Psoas muscle (tissue), 8 donors: ENCODE results near the gene PPP1R12B. TPM values are rescaled to one million over a fixed set of nuclear protein-coding genes. Genes with fewer than 3 reads are reported as not detected.
"Not testable (repeated sequence)": the region's sequence is repeated elsewhere in the genome, so short reads cannot be mapped to it uniquely, and the experiment has no call there.

ENCODE experiments used
- ATAC-seq, 4 donors: fragments of 200-7000 bp; cut with Tn5 transposase; one replicate each; pipeline ENCODE4 v1.9.1; 2020; ENCODE audit warnings: moderate library complexity in 3 of 4, mild to moderate bottlenecking in 2 of 4
- DNase-seq, 2 donors: peaks; one replicate each; pipeline ENCODE4 v3.0.0-alpha.2; 2020
- H3K27ac ChIP-seq: fragments of 200-600 bp; one replicate; pipeline ENCODE4 v1.8.0; 2022
- H3K27me3 ChIP-seq, 3 donors: fragments of 200-600 bp in 1 of 3; one replicate each; pipeline versions ENCODE4 v1.6.1 to v1.8.0; 2013 to 2022; ENCODE audit warnings: low read length in 2 of 3, mild to moderate bottlenecking in 2 of 3, moderate library complexity in 1 of 3; ENCODE audit not compliant: insufficient read depth in 3 of 3
- H3K36me3 ChIP-seq, 2 donors: fragments of 200-600 bp in 1 of 2; one replicate each; pipeline versions ENCODE4 v1.6.1 to v1.8.0; 2013 to 2022; ENCODE audit warnings: low read depth in 1 of 2, mild to moderate bottlenecking in 1 of 2, moderate library complexity in 1 of 2; ENCODE audit not compliant: insufficient read depth in 1 of 2
- H3K4me1 ChIP-seq: fragments of 200-600 bp; one replicate; pipeline ENCODE4 v1.8.0; 2022
- H3K4me3 ChIP-seq: fragments of 200-600 bp; one replicate; pipeline ENCODE4 v1.8.0; 2022; ENCODE audit warnings: mild to moderate bottlenecking
- H3K9me3 ChIP-seq: fragments of 200-600 bp; one replicate; pipeline ENCODE4 v1.8.0; 2022
- CTCF ChIP-seq: fragments of 200-600 bp; IDR thresholded peaks from one replicate; pipeline ENCODE4 v1.8.0; 2022; ENCODE audit warnings: antibody characterized with exemption
- WGBS, 3 donors: extraction: QIAGEN DNeasy Blood & Tissue Kit; methylation state at CpG; one replicate each; pipeline versions ENCODE4 v1.1.6 to v1.1.7; 2013; 5-methylcytosine and 5-hydroxymethylcytosine counted together
- intact Hi-C, 2 donors: fragments of 100-400 bp; cut with DNase I; formaldehyde crosslinking; loops; one replicate each; pipeline versions ENCODE4 v1.11.0 to v1.14.2; 2022
- polyA plus RNA-seq, 3 donors: library from polyadenylated mRNA; stranded (reverse); fragments of 200-250 nt; gene quantifications; one replicate each; pipeline ENCODE4 v1.2.3, GENCODE V29; 2013
- total RNA-seq, 4 donors: library from RNA; stranded (reverse); fragmentation: NEBNext Ultra II Directional in 2 of 4; extraction: Animal tissue kit (Norgen Biotek cat#: 25700) in 2 of 4; gene quantifications; one replicate each; pipeline versions ENCODE4 v1.2.1 to v1.2.4, GENCODE V29; 2021 to 2023
- donor health status: healthy with polysubstance abuse.
- donor health status: DM: no; HTN: no; CAD: no; lungs with moderate emphysema.
- donor health status: Bipolar disorder and iron deficiency.
- donor health status: healthy.
- donor health status: DM: yes; HTN: yes; CAD: no.
- donor health status: DM: no; HTN: no; CAD: no.
- donor health status: DM: no; HTN: no; CAD: no.
- donor health status: DM: yes; HTN: yes; CAD: no.

The PPP1R12B gene
- total and polyA plus RNA-seq, 7 donors = 8.3 to 189 (median 86.1) TPM

GRCh38 chr1:202540014-202540413 lies 191.5 kb downstream of the PPP1R12B start:
- intact Hi-C loops = no loop called here
- peaks cover 37% of the 10 kb centered on the region for H3K4me1 ChIP-seq
- no peaks in the 10 kb centered on the region for H3K9me3 ChIP-seq
- no peak for TF ChIP-seq CTCF
- no peaks in the 10 kb centered on the region for H3K27me3 ChIP-seq
- WGBS, 3 donors = 66 to 73% (median 68%) methylated on average over 6 of the region's 6 CpGs
- no peak for ATAC-seq
- no peak for DNase-seq
- no peaks in the 10 kb centered on the region for H3K36me3 ChIP-seq
- peak overlapping the region; percentile 51 for H3K4me3 ChIP-seq
- peak overlapping the region; percentile 73 for H3K27ac ChIP-seq

GRCh38 chr1:202540448-202540847 lies 191.9 kb downstream of the PPP1R12B start:
- intact Hi-C loops = no loop called here
- no peak for DNase-seq
- no peak for ATAC-seq
- peaks cover 42% of the 10 kb centered on the region for H3K4me1 ChIP-seq
- H3K4me3 ChIP-seq = peak overlapping the region; percentile 51
- no peaks in the 10 kb centered on the region for H3K9me3 ChIP-seq
- 85 to 91% (median 85%) methylated on average over 2 of the region's 2 CpGs for WGBS, 3 donors
- TF ChIP-seq CTCF = no peak
- peak overlapping the region; percentile 73 for H3K27ac ChIP-seq
- H3K27me3 ChIP-seq = no peaks in the 10 kb centered on the region
- H3K36me3 ChIP-seq = no peaks in the 10 kb centered on the region

GRCh38 chr1:202540858-202541257 lies 192.4 kb downstream of the PPP1R12B start:
- H3K4me1 ChIP-seq = peaks cover 46% of the 10 kb centered on the region
- ATAC-seq, H3K9me3 ChIP-seq, intact Hi-C loops, H3K27me3 ChIP-seq, DNase-seq, H3K36me3 ChIP-seq: not testable (repeated sequence)
- WGBS, 3 donors = 87 to 92% (median 91%) methylated on average over 2 of the region's 2 CpGs
- peak overlapping the region; percentile 51 for H3K4me3 ChIP-seq
- H3K27ac ChIP-seq = peak overlapping the region; percentile 73

- intact Hi-C loops, H3K36me3 ChIP-seq, DNase-seq, H3K27me3 ChIP-seq, ATAC-seq, H3K9me3 ChIP-seq: not testable (repeated sequence)
- H3K4me1 ChIP-seq = peaks cover 60% of the 10 kb centered on the region
- peak overlapping the region; percentile 75 for H3K27ac ChIP-seq
- peak overlapping the region; percentile 51 for H3K4me3 ChIP-seq
Observed at GRCh38 chr1:202542415-202542814, 193.9 kb downstream of the PPP1R12B start.

- peaks cover 64% of the 10 kb centered on the region for H3K4me1 ChIP-seq
- intact Hi-C loops, H3K36me3 ChIP-seq, H3K9me3 ChIP-seq, H3K27me3 ChIP-seq: not testable (repeated sequence)
- DNase-seq = peak; percentile 29 to 70
- peak overlapping the region; percentile 75 for H3K27ac ChIP-seq
- 24 to 38% (median 35%) methylated on average over 11 of the region's 11 CpGs for WGBS, 3 donors
- H3K4me3 ChIP-seq = peak overlapping the region; percentile 26
- peak; percentile 30 to 71 (median 66) for ATAC-seq
Observed at GRCh38 chr1:202543537-202543936, 195.0 kb downstream of the PPP1R12B start.

GRCh38 chr1:202544766-202545449 lies 196.4 kb downstream of the PPP1R12B start:
- H3K4me3 ChIP-seq, ATAC-seq, intact Hi-C loops, H3K9me3 ChIP-seq, DNase-seq, H3K36me3 ChIP-seq, H3K27me3 ChIP-seq: not testable (repeated sequence)
- H3K27ac ChIP-seq = peak overlapping the region; percentile 75
- 70 to 78% (median 76%) methylated on average over 6 of the region's 6 CpGs for WGBS, 3 donors
- peaks cover 52% of the 10 kb centered on the region for H3K4me1 ChIP-seq

- peak overlapping the region; percentile 75 for H3K27ac ChIP-seq
- peaks cover 50% of the 10 kb centered on the region for H3K4me1 ChIP-seq
- H3K27me3 ChIP-seq, H3K9me3 ChIP-seq, DNase-seq, H3K36me3 ChIP-seq, intact Hi-C loops, H3K4me3 ChIP-seq: not testable (repeated sequence)
- ATAC-seq = peak; percentile 18 to 53 (median 48)
- WGBS, 3 donors = 16 to 27% (median 17%) methylated on average over 3 of the region's 3 CpGs
Observed at GRCh38 chr1:202545647-202546303, 197.3 kb downstream of the PPP1R12B start.

- Histone ChIP-seq H3K4me3 (peak overlapping the region; percentile 25), H3K27ac (peak overlapping the region; percentile 75), H3K4me1 (peaks cover 50% of the 10 kb centered on the region)
- H3K27me3 ChIP-seq, intact Hi-C loops, H3K9me3 ChIP-seq, H3K36me3 ChIP-seq: not testable (repeated sequence)
- DNase-seq (peak in 1 of 2 donors; percentile 23), ATAC-seq (peak in 3 of 4 donors; percentile 6 to 27 (median 19))
- WGBS, 3 donors = 47 to 67% (median 51%) methylated on average over 3 of the region's 3 CpGs
Observed at GRCh38 chr1:202546377-202546776, 197.9 kb downstream of the PPP1R12B start.

GRCh38 chr1:202546796-202547195 lies 198.3 kb downstream of the PPP1R12B start:
- peak in 1 of 4 donors; percentile 24 for ATAC-seq
- Histone ChIP-seq H3K4me1 (peaks cover 53% of the 10 kb centered on the region), H3K4me3 (peak overlapping the region; percentile 25), H3K27ac (peak overlapping the region; percentile 75)
- H3K27me3 ChIP-seq, DNase-seq, intact Hi-C loops, H3K36me3 ChIP-seq, H3K9me3 ChIP-seq: not testable (repeated sequence)
- WGBS, 3 donors = 60 to 79% (median 66%) methylated on average over 3 of the region's 3 CpGs
